HG02571 (cell line): ENCODE measurements around the gene UBAP1L.

ENCODE experiments used
- ATAC-seq: cut with Tn5 transposase; IDR thresholded peaks from one replicate; pipeline ENCODE4 v1.9.1; 2021; ENCODE audit warnings: mild to moderate bottlenecking, moderate library complexity; ENCODE audit not compliant: unreplicated experiment

Gene UBAP1L

DNA sequence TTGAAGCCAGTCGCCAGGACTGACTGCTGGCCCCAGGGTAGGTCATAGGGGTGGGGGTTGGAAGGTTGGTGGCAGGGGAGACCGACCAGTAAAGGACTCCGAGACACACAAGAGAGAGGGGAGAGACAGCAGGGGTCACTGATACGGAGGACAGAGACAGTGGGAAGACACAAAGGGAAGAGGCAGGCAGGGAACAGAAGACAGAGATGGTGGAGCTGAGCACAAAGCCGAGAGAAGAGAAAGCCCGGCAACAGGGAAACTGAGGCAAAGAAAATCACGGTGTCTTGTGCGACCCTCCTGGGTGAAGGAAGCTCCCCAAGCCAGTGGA lies 47.7 kb downstream of the UBAP1L start:
- ATAC-seq: no peak

- no peak for ATAC-seq
These were observed 48.2 kb downstream of the UBAP1L start for GRCh38 chr15:65066635-65067316.

- ATAC-seq: no peak
These were observed 48.9 kb downstream of the UBAP1L start for GRCh38 chr15:65066001-65066634.

DNA sequence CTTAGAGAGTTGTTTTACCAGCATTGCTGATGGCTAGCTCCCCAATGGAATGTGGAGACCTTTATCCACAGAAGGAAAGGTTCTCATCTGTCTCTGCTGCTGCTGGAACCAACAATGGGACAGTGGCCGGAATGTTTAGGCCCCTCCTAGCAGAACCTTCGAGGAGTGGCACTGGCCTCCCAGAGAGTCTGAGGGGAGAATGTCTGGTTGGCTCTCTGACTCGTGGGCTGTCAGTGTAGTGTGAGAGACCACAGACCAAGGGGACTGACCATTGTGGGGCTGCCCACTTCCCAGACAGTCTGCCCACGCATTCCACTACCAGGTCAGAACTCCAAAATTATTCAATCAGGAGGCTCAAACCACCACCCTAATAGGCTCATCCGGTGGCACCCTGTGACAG lies 52.3 kb downstream of the UBAP1L start:
- ATAC-seq: no peak

- ATAC-seq: no peak
These were observed 52.9 kb downstream of the UBAP1L start for GRCh38 chr15:65062061-65062460.

- no peak for ATAC-seq
These were observed 54.2 kb downstream of the UBAP1L start for GRCh38 chr15:65060641-65061397.

- ATAC-seq: no peak
These were observed 54.9 kb downstream of the UBAP1L start for GRCh38 chr15:65059931-65060596.

- ATAC-seq: no peak
These were observed 55.6 kb downstream of the UBAP1L start for GRCh38 chr15:65059369-65059750.

- no peak for ATAC-seq
These were observed 56.3 kb downstream of the UBAP1L start for GRCh38 chr15:65058394-65059368.

- no peak for ATAC-seq
These were observed 57.5 kb downstream of the UBAP1L start for GRCh38 chr15:65057549-65057940.

DNA sequence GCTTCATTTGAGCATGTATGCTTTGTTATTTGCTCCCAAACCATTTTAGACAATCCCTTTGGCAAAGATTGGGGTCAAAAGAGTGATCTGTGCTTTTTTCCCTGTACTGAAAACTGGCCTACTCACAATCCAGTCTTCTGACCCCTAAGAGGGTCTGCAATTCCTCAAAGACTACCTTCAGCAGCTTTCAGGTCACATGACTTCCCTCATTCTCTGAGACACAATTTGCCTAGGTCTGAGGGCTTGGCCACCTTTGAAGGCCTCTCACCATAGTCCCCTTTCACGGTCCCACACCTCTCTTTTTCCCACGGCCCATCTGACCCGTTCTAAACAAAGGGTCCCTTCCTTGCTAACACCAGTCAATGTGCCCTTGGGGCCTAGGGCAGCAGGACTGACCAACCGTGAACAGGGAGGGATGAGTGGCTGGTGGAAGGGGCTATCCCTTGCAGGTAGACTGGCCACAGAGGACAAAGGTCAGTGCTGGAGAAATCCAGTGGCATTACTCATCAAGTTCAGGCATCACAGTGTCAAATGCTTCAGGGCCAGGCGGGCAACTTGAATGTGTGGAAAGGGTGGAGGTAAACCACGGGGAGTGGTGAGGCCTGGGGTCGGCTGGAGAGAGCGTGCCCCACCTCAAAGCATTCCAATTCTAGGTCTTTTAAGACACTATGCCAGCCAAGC lies 58.0 kb downstream of the UBAP1L start:
- no peak for ATAC-seq

DNA sequence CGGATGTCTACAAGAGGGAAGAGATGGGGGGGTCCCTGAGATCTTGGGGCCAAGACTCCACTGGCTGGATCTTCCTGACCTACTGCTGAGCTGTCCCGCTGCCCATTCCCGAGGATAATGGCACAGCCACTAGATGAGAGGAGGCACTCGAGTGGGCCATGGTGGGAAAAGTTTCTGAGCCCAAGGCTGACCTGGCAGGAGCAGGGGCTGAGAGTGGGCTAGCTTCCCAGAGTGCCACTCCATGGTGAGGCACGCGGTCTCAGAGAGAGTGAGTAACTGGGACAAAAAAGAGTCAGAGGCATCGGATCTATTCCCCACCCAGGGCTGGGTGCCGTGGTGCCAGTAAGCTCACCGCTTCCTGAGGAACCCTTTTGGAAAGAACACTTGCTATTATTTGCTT lies 58.9 kb downstream of the UBAP1L start:
- no peak for ATAC-seq

DNA sequence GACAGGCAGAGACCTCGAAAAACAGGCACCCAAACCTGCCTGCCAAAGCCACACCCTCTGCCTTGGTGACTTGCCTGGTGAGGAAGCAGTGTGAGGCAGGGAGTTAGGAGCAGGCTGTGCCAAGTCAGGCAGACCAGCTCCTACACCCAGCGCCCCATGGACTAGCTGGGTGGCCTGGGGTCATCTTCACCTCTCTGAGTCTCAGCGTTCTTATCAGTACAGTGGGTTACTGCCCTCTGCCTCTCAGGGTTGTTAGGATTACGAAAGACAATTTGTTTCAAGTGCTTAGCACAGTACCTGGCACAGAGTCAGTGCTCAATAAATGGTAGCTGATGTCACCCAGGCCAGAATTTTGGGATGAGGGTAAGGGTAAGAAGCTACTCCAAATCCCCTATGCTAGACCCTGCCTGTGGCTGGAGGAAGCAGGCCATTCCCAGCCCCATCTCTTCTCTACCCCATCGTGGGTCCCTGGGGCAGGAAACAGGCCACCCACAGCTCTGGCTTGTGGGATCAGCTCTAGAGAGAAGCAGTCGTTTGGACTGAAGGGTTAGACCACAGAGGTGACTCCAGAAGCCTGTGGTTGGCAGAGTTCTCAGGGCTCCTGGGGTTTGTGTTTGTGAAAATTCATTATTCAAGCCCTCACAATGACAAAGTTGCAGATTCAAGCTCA lies 59.7 kb downstream of the UBAP1L start:
- ATAC-seq: no peak

DNA sequence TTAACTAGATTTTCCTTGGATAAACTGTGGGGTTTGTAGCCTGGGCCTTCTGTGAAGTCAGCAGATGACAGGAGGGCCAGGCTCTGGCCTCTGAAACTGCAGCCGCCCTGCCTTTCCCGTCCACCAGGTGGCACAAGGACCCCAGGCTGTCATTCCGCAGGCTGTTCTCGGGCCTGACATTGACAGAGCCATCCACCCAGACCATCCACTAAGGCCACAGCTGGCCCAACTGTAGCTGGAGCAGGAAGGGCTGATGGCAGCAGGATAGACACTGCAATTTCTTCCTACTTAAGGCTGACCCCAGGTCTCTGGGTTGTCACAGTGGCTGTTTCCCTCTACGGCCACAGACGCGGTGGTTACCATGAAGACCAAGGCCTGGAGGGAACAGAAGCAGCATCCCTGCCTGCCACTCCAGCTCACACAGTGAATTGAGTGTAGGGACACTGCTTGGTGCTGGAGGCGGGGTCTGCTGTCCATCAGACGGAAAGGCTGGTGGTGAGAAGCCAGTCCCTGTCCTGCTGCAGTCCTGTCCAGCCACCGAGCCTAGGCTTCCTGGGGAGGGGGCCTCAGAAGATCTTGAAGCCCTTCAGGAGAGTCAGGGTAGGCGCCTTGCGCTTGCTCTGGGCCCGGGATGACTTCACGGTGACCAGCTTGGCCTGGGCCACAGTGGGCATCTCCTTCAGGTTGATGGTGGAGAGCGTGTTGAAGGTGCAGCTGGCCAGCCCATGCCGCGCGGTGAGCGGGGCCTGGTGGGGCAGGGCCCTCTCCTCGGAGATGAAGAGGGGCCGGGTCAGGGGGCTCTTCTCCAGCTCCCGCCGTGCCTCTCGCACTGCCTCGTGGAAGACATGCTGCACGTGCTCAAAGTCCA lies 60.4 kb downstream of the UBAP1L start:
- no peak for ATAC-seq

GRCh38 chr15:65052956-65053355 lies 62.0 kb downstream of the UBAP1L start:
- no peak for ATAC-seq

GRCh38 chr15:65051266-65051665 lies 63.7 kb downstream of the UBAP1L start:
- ATAC-seq: no peak

GRCh38 chr15:65050270-65050669 lies 64.7 kb downstream of the UBAP1L start:
- no peak for ATAC-seq

DNA sequence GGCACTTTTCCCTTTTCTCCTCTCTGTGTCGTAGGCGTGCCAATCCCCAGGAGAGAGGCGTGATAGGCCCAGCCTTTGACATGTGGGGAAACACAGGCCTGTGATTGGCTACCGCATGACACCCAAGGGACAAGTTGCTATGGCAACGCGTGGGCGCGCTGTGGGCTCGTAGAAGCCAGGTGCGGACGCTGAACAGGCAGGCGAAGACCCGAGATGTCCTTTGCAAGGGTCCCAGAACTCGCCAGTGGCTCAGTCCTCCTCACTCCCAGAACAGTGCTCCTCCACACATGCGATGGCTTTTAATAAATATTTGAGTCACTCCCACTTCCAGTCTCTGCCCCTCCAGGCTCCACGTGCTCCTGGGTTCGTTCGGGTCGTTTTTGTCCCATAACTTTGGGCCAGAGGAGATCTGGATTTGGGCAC lies 65.6 kb downstream of the UBAP1L start:
- peak; percentile 83 for ATAC-seq
